Ovary (tissue), 9 donors: ENCODE measurements around the gene AVL9. TPM values are rescaled to one million over a fixed set of nuclear protein-coding genes. Genes with fewer than 3 reads are reported as not detected.

Experiments used
- polyA plus RNA-seq, 2 donors: library from polyadenylated mRNA; stranded (reverse); fragments of 200-250 nt in 1 of 2; fragments of 350-450 nt in 1 of 2; fragmentation: Illumina TruSeq in 1 of 2; extraction: RNeasy Lipid Tissue Mini Kit (QIAGEN cat#74804) in 1 of 2; gene quantifications; one replicate each; pipeline ENCODE4 v1.2.3, GENCODE V29; 2013 to 2014
- total RNA-seq, 7 donors: library from RNA; depleted of rRNA in 2 of 7; stranded (reverse); fragments of >200 nt in 2 of 7; fragmentation: NEBNext Ultra II Directional in 3 of 7; extraction: Animal tissue kit (Norgen Biotek cat#: 25700) in 3 of 7; gene quantifications; one replicate each; pipeline versions ENCODE4 v1.1.0 to v1.2.4, GENCODE V29; 2016 to 2023
- donor health status: DM: no; HTN: no; CAD: no; lungs with moderate emphysema.
- donor health status: DM: no; HTN: no; CAD: no.
- donor health status: Bipolar disorder and iron deficiency.
- donor health status: DM: yes; HTN: yes; CAD: no.
- donor health status: DM: no; HTN: no; CAD: no.
- donor health status: DM: yes; HTN: yes; CAD: no.

AVL9 gene
- total and polyA plus RNA-seq, 9 donors, result 6.8 to 34.4 (median 25.0) TPM

Other genes starting within 250 kb of the AVL9 start
- 10 to 100 TPM; 18.4 to 43.8 (median 29.6) TPM for gene LSM5, start 5.1 kb upstream of the AVL9 start, total RNA-seq
- 10 to 100 TPM; 45.3 to 59.8 TPM for gene LSM5, start 5.1 kb upstream of the AVL9 start, polyA plus RNA-seq